Measurements from ENCODE around the gene FLNB. TPM values are rescaled to one million over a fixed set of nuclear protein-coding genes. Genes with fewer than 3 reads are reported as not detected.

Gene FLNB
- total and polyA plus RNA-seq, 2 of the 8 experiments (the other 6 are each of a cell fraction or from before 2014, with no cell fraction given), result 72.3 to 118 TPM

GRCh38 chr3:58190882-58191281 is 182.7 kb downstream of the FLNB start:
- no peak overlapping the region for H3K4me2 ChIP-seq (ENCODE audit: insufficient read depth in 1 of 2, low read depth in 2 of 2, low read length in 2 of 2)
- DNase-seq (ENCODE audit: low read depth in 1 of 2, low spot score in 2 of 2) (no peak), FAIRE-seq (no peak)
- H2AFZ ChIP-seq (ENCODE audit: low read length), result no peak overlapping the region
- no peak overlapping the region for H3K4me3 ChIP-seq (ENCODE audit: extremely low read depth in 1 of 4, insufficient read depth in 2 of 4, low read depth in 3 of 4, low read length in 4 of 4)
- H3K79me2 ChIP-seq (ENCODE audit: control insufficient read depth in 1 of 2, insufficient read depth in 2 of 2, low read length in 2 of 2), result no peaks in the 10 kb centered on the region
- H4K20me1 ChIP-seq (replicated peaks in 1 of 2; ENCODE audit: control insufficient read depth in 1 of 2, insufficient read depth in 2 of 2, low read length in 2 of 2), result no peaks in the 10 kb centered on the region
- no peak overlapping the region for H4K8ac ChIP-seq (ENCODE audit: extremely low read depth, insufficient read depth, low read length)
- H2BK5ac ChIP-seq (ENCODE audit: low read depth, low read length), result no peak overlapping the region
- H3K4me1 ChIP-seq (replicated peaks in 1 of 4; ENCODE audit: control insufficient read depth in 3 of 4, insufficient read depth in 4 of 4, low read length in 3 of 4), result peaks cover 0 to 4% (median 1%) of the 10 kb centered on the region in 4 experiments; a peak in 2 of 7 replicates
- H3K27me3 ChIP-seq (replicated peaks in 1 of 4; ENCODE audit: control insufficient read depth in 3 of 4, extremely low read depth in 1 of 4, insufficient read depth in 3 of 4, low read length in 3 of 4), result no peaks in the 10 kb centered on the region
- H2BK120ac ChIP-seq (replicated peaks; ENCODE audit: low read depth, low read length), result no peak overlapping the region
- H3K14ac ChIP-seq (ENCODE audit: insufficient read length), result no peak overlapping the region
- H2BK12ac ChIP-seq (ENCODE audit: low read depth, low read length), result no peak overlapping the region
- H2AK5ac ChIP-seq (ENCODE audit: low read depth, low read length), result no peak overlapping the region
- H2BK20ac ChIP-seq (ENCODE audit: low read length), result no peak overlapping the region
- 90% methylated on average over 4 of the region's 4 CpGs; no CpG with 5 or more reads in 1 of the 2 experiments for WGBS, 2 experiments (ENCODE audit: extremely low coverage in 1 of 2, insufficient coverage in 1 of 2, insufficient read length in 1 of 2, insufficient replicate concordance in 2 of 2, low coverage in 1 of 2, low lambda C conversion rate in 2 of 2, missing lambda C conversion rate in 1 of 2)
- no peak overlapping the region for H3K23ac ChIP-seq (ENCODE audit: insufficient read length)
- H2BK15ac ChIP-seq (ENCODE audit: low read length), result no peak overlapping the region
- no peak overlapping the region for H3K4ac ChIP-seq (replicated peaks; ENCODE audit: insufficient read length, low read depth, low read length)
- H3K18ac ChIP-seq (ENCODE audit: extremely low read depth, low read length), result no peak overlapping the region
- H4K91ac ChIP-seq (replicated peaks; ENCODE audit: insufficient read length, low read length), result no peak overlapping the region
- H3K79me1 ChIP-seq (ENCODE audit: low read depth, low read length), result no peaks in the 10 kb centered on the region
- POLR2A ChIA-PET (ENCODE audit: partially characterized antibody), result interaction anchor here (2.1 kb wide), 1 partner anchor 109 kb away, joined by 5 read pairs; no protein-coding TSS in a partner anchor
- no peak overlapping the region for H3K27ac ChIP-seq (ENCODE audit: low read depth, low read length)
- CTCF ChIA-PET (ENCODE audit: partially characterized antibody), result interaction anchor here (0.5 to 9.7 kb wide), 9 partner anchors 13 to 162 kb away, joined by 3 to 177 read pairs (median 6); partner anchors contain the start of genes HTD2 and RPP14
- no peak overlapping the region for H3K56ac ChIP-seq (replicated peaks; ENCODE audit: insufficient read length, low read depth, low read length)
- H4K5ac ChIP-seq (ENCODE audit: insufficient read length, low read depth, low read length), result no peak overlapping the region
- no peaks in the 10 kb centered on the region for H3K9me3 ChIP-seq (ENCODE audit: insufficient read depth in 2 of 2, low read depth in 1 of 2, low read length in 1 of 2)
- no peaks in the 10 kb centered on the region for H3K23me2 ChIP-seq (ENCODE audit: low read depth, low read length)
- no peaks in the 10 kb centered on the region for H3K36me3 ChIP-seq (ENCODE audit: control insufficient read depth in 2 of 4, insufficient read depth in 4 of 4, low read length in 3 of 4)
- no peak overlapping the region for H3K9ac ChIP-seq (replicated peaks in 1 of 4; ENCODE audit: extremely low read depth in 1 of 4, low read depth in 3 of 4, low read length in 3 of 4)
- TF ChIP-seq HDAC2 (IDR thresholded peaks at IDR 0.05; ENCODE audit: borderline replicate concordance in 1 of 2, low read depth in 2 of 2, low read length in 2 of 2), result no peak
- no peak for TF ChIP-seq RBBP5 (IDR thresholded peaks at IDR 0.05; ENCODE audit: borderline replicate concordance, low read depth, low read length)
- TF ChIP-seq SP4 (IDR thresholded peaks at IDR 0.05; ENCODE audit: low read length), result no peak
- TF ChIP-seq SAP30 (IDR thresholded peaks at IDR 0.05; ENCODE audit: insufficient read depth, insufficient replicate concordance, low read length), result no peak
- no peak for TF ChIP-seq SP1 (IDR thresholded peaks at IDR 0.05; ENCODE audit: low read depth, low read length)
- no peak for TF ChIP-seq NRF1 (IDR thresholded peaks at IDR 0.05; ENCODE audit: low read depth, low read length)
- TF ChIP-seq SP2 (IDR thresholded peaks at IDR 0.05; ENCODE audit: low read length), result no peak
- TF ChIP-seq RXRA (IDR thresholded peaks at IDR 0.05; ENCODE audit: insufficient read depth, low read depth, low read length), result no peak
- no peak for TF ChIP-seq EZH2 (IDR thresholded peaks at IDR 0.05; ENCODE audit: low read depth, low read length, severe bottlenecking)
- TF ChIP-seq CREB1 (IDR thresholded peaks at IDR 0.05), result no peak
- no peak for TF ChIP-seq SUZ12 (IDR thresholded peaks at IDR 0.05; ENCODE audit: low read length)
- no peak for TF ChIP-seq CBX5 (IDR thresholded peaks at IDR 0.05; ENCODE audit: low read depth, low read length)
- TF ChIP-seq JUND (IDR thresholded peaks at IDR 0.05; ENCODE audit: low read length), result no peak
- TF ChIP-seq RAD21 (IDR thresholded peaks at IDR 0.05 in 1 of 2, conservative IDR thresholded peaks at IDR 0.05 in 1 of 2; ENCODE audit: low read depth in 2 of 2, low read length in 2 of 2), result no peak
